Measurements from ENCODE around the gene SNX18. TPM values are rescaled to one million over a fixed set of nuclear protein-coding genes. Genes with fewer than 3 reads are reported as not detected.

The SNX18 gene
- polyA plus RNA-seq, 1 donor (not counting 4 experiments of a cell fraction or from before 2014, with no cell fraction given): 7.4 TPM

DNA sequence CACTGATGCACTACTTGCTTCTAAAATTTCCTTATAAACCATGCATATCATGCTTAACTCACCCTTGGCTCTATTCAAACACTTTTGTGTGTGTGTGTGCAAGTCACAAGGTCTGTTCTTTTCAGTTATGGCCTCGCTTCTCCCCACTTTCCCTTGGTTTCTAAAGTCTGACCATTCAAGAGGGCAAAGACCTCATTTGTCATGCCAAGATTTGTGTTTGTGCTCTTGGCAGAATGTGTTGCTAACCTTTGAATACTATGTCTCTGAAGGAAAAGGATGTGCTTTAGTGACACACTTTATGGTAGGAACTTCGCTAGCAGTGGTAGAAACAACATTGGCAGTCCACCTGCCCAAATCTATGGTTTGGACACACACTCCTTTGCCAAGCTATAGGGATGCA lies 50.4 kb downstream of the SNX18 start:
- Histone ChIP-seq H3K9me3 (ENCODE audit: control insufficient read depth, low read depth, low read length) (no peaks in the 10 kb centered on the region), H3K79me2 (ENCODE audit: control insufficient read depth, insufficient read depth, low read length) (no peaks in the 10 kb centered on the region), H3K4me1 (ENCODE audit: control insufficient read depth, extremely low read depth, insufficient read depth, low read length) (peaks cover 3% of the 10 kb centered on the region), H3K27me3 (ENCODE audit: control insufficient read depth, extremely low read depth, insufficient read depth, low read length) (no peaks in the 10 kb centered on the region), H3K9me1 (ENCODE audit: control insufficient read depth, extremely low read depth, insufficient read depth, low read length) (no peaks in the 10 kb centered on the region), H3K27ac (ENCODE audit: control insufficient read depth, insufficient read depth, low read length) (no peak overlapping the region), H3K9ac (ENCODE audit: control insufficient read depth, extremely low read depth, insufficient read depth, low read length) (no peak overlapping the region), H3K36me3 (ENCODE audit: control insufficient read depth in 2 of 2, extremely low read depth in 1 of 2, insufficient read depth in 2 of 2, low read length in 2 of 2) (no peaks in the 10 kb centered on the region), H4K20me1 (ENCODE audit: control insufficient read depth, extremely low read depth, insufficient read depth, low read length) (no peaks in the 10 kb centered on the region), H3K4me2 (ENCODE audit: control insufficient read depth, extremely low read depth, insufficient read depth, low read depth, low read length) (no peak overlapping the region), H3K4me3 (ENCODE audit: control insufficient read depth in 2 of 3, extremely low read depth in 1 of 3, insufficient read depth in 2 of 3, low read depth in 1 of 3, low read length in 3 of 3) (no peak overlapping the region), H2AFZ (ENCODE audit: control insufficient read depth, low read length) (no peak overlapping the region)
- no peak for FAIRE-seq
- no peak for DNase-seq (ENCODE audit: low read depth, low spot score)
- no peak for TF ChIP-seq EZH2 (IDR thresholded peaks at IDR 0.05; ENCODE audit: low read length)
- no peak for TF ChIP-seq CTCF (optimal IDR thresholded peaks at IDR 0.05 in 1 of 3, IDR thresholded peaks at IDR 0.05 in 1 of 3, conservative IDR thresholded peaks at IDR 0.05 in 1 of 3; ENCODE audit: extremely low read depth in 1 of 3, insufficient read depth in 2 of 3, low read length in 3 of 3)
- dilution Hi-C loops (cut with MboI; ENCODE audit: extremely low pct_ligation_motif_present, low sequenced_read_pairs): no loop called here

- no peaks in the 10 kb centered on the region for H3K9me3 ChIP-seq (ENCODE audit: control insufficient read depth, low read depth, low read length)
- no peak overlapping the region for H2AFZ ChIP-seq (ENCODE audit: control insufficient read depth, low read length)
- H3K4me2 ChIP-seq (ENCODE audit: control insufficient read depth, extremely low read depth, insufficient read depth, low read depth, low read length): no peak overlapping the region
- H3K9ac ChIP-seq (ENCODE audit: control insufficient read depth, extremely low read depth, insufficient read depth, low read length): no peak overlapping the region
- FAIRE-seq (no peak), DNase-seq (ENCODE audit: low read depth, low spot score) (no peak)
- no peaks in the 10 kb centered on the region for H3K27me3 ChIP-seq (ENCODE audit: control insufficient read depth, extremely low read depth, insufficient read depth, low read length)
- no peak overlapping the region for H3K4me3 ChIP-seq (ENCODE audit: control insufficient read depth in 2 of 3, extremely low read depth in 1 of 3, insufficient read depth in 2 of 3, low read depth in 1 of 3, low read length in 3 of 3)
- H3K9me1 ChIP-seq (ENCODE audit: control insufficient read depth, extremely low read depth, insufficient read depth, low read length): no peaks in the 10 kb centered on the region
- H3K36me3 ChIP-seq (ENCODE audit: control insufficient read depth in 2 of 2, extremely low read depth in 1 of 2, insufficient read depth in 2 of 2, low read length in 2 of 2): no peaks in the 10 kb centered on the region
- peaks cover 3% of the 10 kb centered on the region for H3K4me1 ChIP-seq (ENCODE audit: control insufficient read depth, extremely low read depth, insufficient read depth, low read length)
- no peak overlapping the region for H3K27ac ChIP-seq (ENCODE audit: control insufficient read depth, insufficient read depth, low read length)
- no peak for TF ChIP-seq CTCF (optimal IDR thresholded peaks at IDR 0.05 in 1 of 3, IDR thresholded peaks at IDR 0.05 in 1 of 3, conservative IDR thresholded peaks at IDR 0.05 in 1 of 3; ENCODE audit: extremely low read depth in 1 of 3, insufficient read depth in 2 of 3, low read length in 3 of 3)
- TF ChIP-seq EZH2 (IDR thresholded peaks at IDR 0.05; ENCODE audit: low read length): no peak
- H3K79me2 ChIP-seq (ENCODE audit: control insufficient read depth, insufficient read depth, low read length): no peaks in the 10 kb centered on the region
- dilution Hi-C loops (cut with MboI; ENCODE audit: extremely low pct_ligation_motif_present, low sequenced_read_pairs): no loop called here
- H4K20me1 ChIP-seq (ENCODE audit: control insufficient read depth, extremely low read depth, insufficient read depth, low read length): no peaks in the 10 kb centered on the region
These were observed 53.4 kb downstream of the SNX18 start for GRCh38 chr5:54570916-54571315.

Measured in keratinocyte (primary cell).